Stimulated activated memory B cell treated with anti-CD40 and anti-IgM and Interleukin-4, amounts not matched to agents 10 μg/mL and 1 μg/mL and 100 μg/mL, for 72 hours (primary cell): Measurements from ENCODE around the gene ERGIC1.
A peak's percentile ranks its signal among the peaks of the same experiment; 100 is the strongest.
"Not testable (repeated sequence)": the region's sequence is repeated elsewhere in the genome, so short reads cannot be mapped to it uniquely, and the experiment has no call there.

ENCODE experiments used
- ATAC-seq: fragments of 150-1000 bp; cut with Tn5 transposase; 2 replicates; pipeline ENCODE4 v1.10.0; 2021
- H3K27ac Mint-ChIP-seq: one replicate; pipeline ENCODE4 v1.8.0; 2022; ENCODE audit warnings: mild to moderate bottlenecking, mixed read lengths
- H3K27me3 Mint-ChIP-seq: one replicate; pipeline ENCODE4 v1.8.0; 2022; ENCODE audit warnings: mixed read lengths
- H3K36me3 Mint-ChIP-seq: one replicate; pipeline ENCODE4 v1.8.0; 2022; ENCODE audit warnings: mixed read lengths
- H3K4me1 Mint-ChIP-seq: one replicate; pipeline ENCODE4 v1.8.0; 2022; ENCODE audit warnings: mixed read lengths
- H3K4me3 Mint-ChIP-seq: one replicate; pipeline ENCODE4 v1.8.0; 2022; ENCODE audit warnings: mild to moderate bottlenecking, moderate library complexity, mixed read lengths
- H3K9me3 Mint-ChIP-seq: one replicate; pipeline ENCODE4 v1.8.0; 2022; ENCODE audit warnings: mixed read lengths

The ERGIC1 gene

GRCh38 chr5:172810996-172811395, 23.1 kb upstream of the ERGIC1 start:
- H3K27me3 Mint-ChIP-seq, ATAC-seq, H3K4me3 Mint-ChIP-seq, H3K27ac Mint-ChIP-seq, H3K9me3 Mint-ChIP-seq, H3K36me3 Mint-ChIP-seq: not testable (repeated sequence)
- H3K4me1 Mint-ChIP-seq = peaks cover 28% of the 10 kb centered on the region

- ATAC-seq = no peak
- no peaks in the 10 kb centered on the region for H3K9me3 Mint-ChIP-seq
- H3K27ac Mint-ChIP-seq = peak overlapping the region; percentile 13
- peaks cover 23% of the 10 kb centered on the region for H3K4me1 Mint-ChIP-seq
- H3K4me3 Mint-ChIP-seq = no peak overlapping the region
- H3K27me3 Mint-ChIP-seq = no peaks in the 10 kb centered on the region
- no peaks in the 10 kb centered on the region for H3K36me3 Mint-ChIP-seq
These were observed 18.4 kb upstream of the ERGIC1 start for GRCh38 chr5:172815631-172816030.

GRCh38 chr5:172816925-172817562, 17.0 kb upstream of the ERGIC1 start:
- Mint-ChIP-seq H3K36me3 (no peaks in the 10 kb centered on the region), H3K27ac (peak overlapping the region; percentile 13), H3K4me1 (peaks cover 23% of the 10 kb centered on the region), H3K4me3 (no peak overlapping the region), H3K27me3 (no peaks in the 10 kb centered on the region), H3K9me3 (no peaks in the 10 kb centered on the region)
- ATAC-seq = no peak

- Mint-ChIP-seq H3K27me3 (no peaks in the 10 kb centered on the region), H3K36me3 (no peaks in the 10 kb centered on the region), H3K4me3 (no peak overlapping the region), H3K4me1 (peaks cover 23% of the 10 kb centered on the region), H3K27ac (no peak overlapping the region), H3K9me3 (no peaks in the 10 kb centered on the region)
- no peak for ATAC-seq
These were observed 16.4 kb upstream of the ERGIC1 start for GRCh38 chr5:172817664-172818063.

- Mint-ChIP-seq H3K27me3 (no peaks in the 10 kb centered on the region), H3K36me3 (no peaks in the 10 kb centered on the region), H3K27ac (no peak overlapping the region), H3K9me3 (no peaks in the 10 kb centered on the region), H3K4me3 (no peak overlapping the region), H3K4me1 (peaks cover 23% of the 10 kb centered on the region)
- no peak for ATAC-seq
These were observed 16.0 kb upstream of the ERGIC1 start for GRCh38 chr5:172818081-172818480.

- Mint-ChIP-seq H3K27me3 (no peaks in the 10 kb centered on the region), H3K4me3 (no peak overlapping the region), H3K36me3 (no peaks in the 10 kb centered on the region), H3K27ac (no peak overlapping the region), H3K4me1 (peaks cover 23% of the 10 kb centered on the region), H3K9me3 (no peaks in the 10 kb centered on the region)
- no peak for ATAC-seq
These were observed 14.5 kb upstream of the ERGIC1 start for GRCh38 chr5:172819569-172819968.

- H3K4me3 Mint-ChIP-seq = no peak overlapping the region
- peaks cover 1% of the 10 kb centered on the region for H3K36me3 Mint-ChIP-seq
- H3K27ac Mint-ChIP-seq = no peak overlapping the region
- peaks cover under 1% of the 10 kb centered on the region for H3K9me3 Mint-ChIP-seq
- ATAC-seq = peak; percentile 45
- peaks cover 19% of the 10 kb centered on the region for H3K4me1 Mint-ChIP-seq
- no peaks in the 10 kb centered on the region for H3K27me3 Mint-ChIP-seq
These were observed 13.8 kb upstream of the ERGIC1 start for GRCh38 chr5:172820046-172820767.

- ATAC-seq = no peak
- Mint-ChIP-seq H3K36me3 (peaks cover 14% of the 10 kb centered on the region), H3K4me1 (peaks cover 7% of the 10 kb centered on the region), H3K9me3 (peaks cover 13% of the 10 kb centered on the region), H3K27me3 (no peaks in the 10 kb centered on the region), H3K27ac (no peak overlapping the region), H3K4me3 (no peak overlapping the region)
These were observed 12.6 kb upstream of the ERGIC1 start for GRCh38 chr5:172821340-172821985.

- no peaks in the 10 kb centered on the region for H3K27me3 Mint-ChIP-seq
These were observed 10.2 kb upstream of the ERGIC1 start for GRCh38 chr5:172823840-172824362.

GRCh38 chr5:172825610-172826204, 8.3 kb upstream of the ERGIC1 start:
- ATAC-seq = no peak
- H3K4me3 Mint-ChIP-seq = no peak overlapping the region
- no peak overlapping the region for H3K27ac Mint-ChIP-seq
- H3K9me3 Mint-ChIP-seq = peaks cover 17% of the 10 kb centered on the region
- H3K36me3 Mint-ChIP-seq = peaks cover 19% of the 10 kb centered on the region
- no peaks in the 10 kb centered on the region for H3K4me1 Mint-ChIP-seq
- H3K27me3 Mint-ChIP-seq = no peaks in the 10 kb centered on the region

More at GRCh38 chr5:172823840-172824362, 10.2 kb upstream of the ERGIC1 start:
- H3K36me3 Mint-ChIP-seq = peaks cover 19% of the 10 kb centered on the region
- no peak overlapping the region for H3K4me3 Mint-ChIP-seq
- peaks cover 17% of the 10 kb centered on the region for H3K9me3 Mint-ChIP-seq
- H3K4me1 Mint-ChIP-seq = no peaks in the 10 kb centered on the region
- no peak overlapping the region for H3K27ac Mint-ChIP-seq
- ATAC-seq = no peak

GRCh38 chr5:172827841-172828240, 6.2 kb upstream of the ERGIC1 start:
- H3K4me3 Mint-ChIP-seq = no peak overlapping the region
- H3K4me1 Mint-ChIP-seq = peaks cover 3% of the 10 kb centered on the region
- ATAC-seq = no peak

GRCh38 chr5:172828911-172829431, 5.1 kb upstream of the ERGIC1 start:
- ATAC-seq = no peak
- no peaks in the 10 kb centered on the region for H3K27me3 Mint-ChIP-seq
- H3K4me3 Mint-ChIP-seq = no peak overlapping the region
- H3K4me1 Mint-ChIP-seq = peaks cover 10% of the 10 kb centered on the region
- peaks cover 19% of the 10 kb centered on the region for H3K36me3 Mint-ChIP-seq
- no peak overlapping the region for H3K27ac Mint-ChIP-seq
- peaks cover 17% of the 10 kb centered on the region for H3K9me3 Mint-ChIP-seq

More at GRCh38 chr5:172827841-172828240, 6.2 kb upstream of the ERGIC1 start:
- no peaks in the 10 kb centered on the region for H3K27me3 Mint-ChIP-seq
- peaks cover 19% of the 10 kb centered on the region for H3K36me3 Mint-ChIP-seq
- peaks cover 17% of the 10 kb centered on the region for H3K9me3 Mint-ChIP-seq
- H3K27ac Mint-ChIP-seq = no peak overlapping the region

GRCh38 chr5:172830275-172830799, 3.7 kb upstream of the ERGIC1 start:
- peaks cover 14% of the 10 kb centered on the region for H3K4me1 Mint-ChIP-seq
- peaks cover 16% of the 10 kb centered on the region for H3K36me3 Mint-ChIP-seq
- ATAC-seq = no peak
- peaks cover 15% of the 10 kb centered on the region for H3K9me3 Mint-ChIP-seq
- H3K27ac Mint-ChIP-seq = no peak overlapping the region
- no peak overlapping the region for H3K4me3 Mint-ChIP-seq
- no peaks in the 10 kb centered on the region for H3K27me3 Mint-ChIP-seq

- ATAC-seq = no peak
- Mint-ChIP-seq H3K27me3 (no peaks in the 10 kb centered on the region), H3K36me3 (peaks cover 9% of the 10 kb centered on the region), H3K4me3 (no peak overlapping the region), H3K4me1 (peaks cover 21% of the 10 kb centered on the region), H3K9me3 (peaks cover 8% of the 10 kb centered on the region), H3K27ac (no peak overlapping the region)
These were observed 3.0 kb upstream of the ERGIC1 start for GRCh38 chr5:172830876-172831662.
